ENCODE results near the gene GAGE12F.
"Not testable (repeated sequence)": the region's sequence is repeated elsewhere in the genome, so short reads cannot be mapped to it uniquely, and the experiment has no call there.

Gene GAGE12F

DNA sequence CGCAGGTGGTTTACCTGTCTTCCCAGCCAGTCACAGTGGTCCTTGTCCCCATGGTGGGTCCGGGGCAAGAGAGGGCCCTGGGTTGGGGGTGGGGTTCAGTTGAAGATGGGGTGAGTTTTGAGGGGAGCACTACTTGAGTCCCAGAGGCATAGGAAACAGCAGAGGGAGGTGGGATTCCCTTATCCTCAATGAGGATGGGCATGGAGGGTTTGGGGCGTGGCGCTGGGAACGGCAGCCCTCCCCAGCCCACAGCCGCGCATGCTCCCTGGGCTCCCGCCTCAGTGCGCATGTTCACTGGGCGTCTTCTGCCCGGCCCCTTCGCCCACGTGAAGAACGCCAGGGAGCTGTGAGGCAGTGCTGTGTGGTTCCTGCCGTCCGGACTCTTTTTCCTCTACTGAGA is 38.1 kb downstream of the GAGE12F start, which contains the start of gene GAGE1:
GAGE1 (plus strand) TSS at position 301 of the 400 bp plus-strand sequence. CDS start 1,155 bp downstream, outside the sequence.
- H3K36me3 ChIP-seq (ENCODE audit: control insufficient read depth in 2 of 2, insufficient read depth in 1 of 2, low read length in 2 of 2); POLR2A ChIA-PET; H3K4me1 ChIP-seq (ENCODE audit: control insufficient read depth, insufficient read depth, low read length); H3K27ac ChIP-seq (ENCODE audit: extremely low read depth, low read depth, low read length); H3K4me3 ChIP-seq (ENCODE audit: low read depth, low read length); H3K9me3 ChIP-seq (ENCODE audit: control insufficient read depth, insufficient read depth, low read depth, low read length); CTCF ChIA-PET: not testable (repeated sequence)

DNA sequence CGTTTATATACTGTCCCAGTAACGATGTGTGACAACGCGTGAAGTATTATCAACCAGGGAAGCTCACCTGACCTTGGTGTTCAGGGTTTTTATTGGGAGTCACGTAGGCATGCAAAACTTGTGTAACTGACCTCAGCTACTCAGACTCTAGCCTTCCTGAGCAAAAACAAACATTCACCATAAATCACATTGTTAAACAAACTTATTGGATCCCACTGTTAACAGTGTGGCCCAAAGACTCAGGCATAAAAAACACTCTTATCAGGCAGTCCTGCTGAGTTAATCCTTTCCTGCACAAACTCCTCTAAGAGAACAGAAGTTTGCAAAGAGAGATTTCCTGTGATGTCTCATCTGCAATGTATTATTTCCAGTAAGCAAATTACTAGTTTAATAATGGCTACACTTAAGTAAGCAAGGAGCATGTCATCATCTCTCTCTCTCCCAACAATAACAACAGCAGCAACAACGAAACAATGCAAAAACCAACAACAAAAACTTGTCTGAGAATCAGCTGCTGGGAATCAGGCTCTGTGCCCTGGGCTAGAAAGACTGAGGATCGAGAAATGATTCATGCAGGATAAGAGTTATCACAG is 50.2 kb downstream of the GAGE12F start:
- Histone ChIP-seq H3K36me3 (ENCODE audit: control insufficient read depth in 2 of 2, insufficient read depth in 1 of 2, low read length in 2 of 2) (no peaks in the 10 kb centered on the region), H3K4me3 (ENCODE audit: low read depth, low read length) (no peak overlapping the region), H3K4me1 (ENCODE audit: control insufficient read depth, insufficient read depth, low read length) (no peaks in the 10 kb centered on the region), H3K27ac (ENCODE audit: extremely low read depth, low read depth, low read length) (no peak overlapping the region), H3K9me3 (ENCODE audit: control insufficient read depth, insufficient read depth, low read depth, low read length) (no peaks in the 10 kb centered on the region)
- CTCF ChIA-PET: no interaction called here
- POLR2A ChIA-PET: no interaction called here
- TF ChIP-seq GFI1B (tag by site-specific recombination; IDR thresholded peaks at IDR 0.05) (peak; percentile 48; the same call in 1 of the 2 replicates), ZNF133 (tag by site-specific recombination; IDR thresholded peaks at IDR 0.05) (no peak), ZBTB21 (tag by site-specific recombination; IDR thresholded peaks at IDR 0.05) (peak; percentile 43; the same call in 1 of the 2 replicates), ZNF639 (tag by site-specific recombination; IDR thresholded peaks at IDR 0.05) (0 out of 2 replicates have a peak, but pooled peaks have one; percentile 36), ZSCAN30 (tag by site-specific recombination; IDR thresholded peaks at IDR 0.05) (0 out of 2 replicates have a peak, but pooled peaks have one; percentile 23), KLF10 (tag by site-specific recombination; IDR thresholded peaks at IDR 0.05) (0 out of 2 replicates have a peak, but pooled peaks have one; percentile 16), ZIC2 (tag by site-specific recombination; IDR thresholded peaks at IDR 0.05) (peak; percentile 84), SP7 (tag by site-specific recombination; IDR thresholded peaks at IDR 0.05) (peak; percentile 89), ZNF350 (tag by site-specific recombination; IDR thresholded peaks at IDR 0.05) (peak; percentile 81), OSR2 (tag by site-specific recombination; IDR thresholded peaks at IDR 0.05) (peak; percentile 85), ZNF692 (tag by site-specific recombination; IDR thresholded peaks at IDR 0.05) (0 out of 2 replicates have a peak, but pooled peaks have one; percentile 23), IKZF3 (tag by site-specific recombination; IDR thresholded peaks at IDR 0.05) (peak; percentile 37; the same call in 1 of the 2 replicates), FEZF1 (tag by site-specific recombination; IDR thresholded peaks at IDR 0.05) (peak; percentile 85), GLI2 (tag by site-specific recombination; IDR thresholded peaks at IDR 0.05; ENCODE audit: borderline replicate concordance, low read depth) (peak; percentile 39; the same call in 1 of the 2 replicates), GLIS1 (tag by site-specific recombination; IDR thresholded peaks at IDR 0.05) (no peak), ZNF658 (tag by site-specific recombination; IDR thresholded peaks at IDR 0.05) (no peak), ZNF776 (tag by site-specific recombination; IDR thresholded peaks at IDR 0.05; ENCODE audit: borderline replicate concordance) (no peak), ZBTB17 (tag by site-specific recombination; IDR thresholded peaks at IDR 0.05) (peak; percentile 54), ZNF18 (tag by site-specific recombination; IDR thresholded peaks at IDR 0.05) (0 out of 2 replicates have a peak, but pooled peaks have one; percentile 20), ZNF843 (tag by site-specific recombination; IDR thresholded peaks at IDR 0.05) (peak; percentile 84), TCF7L2 (IDR thresholded peaks at IDR 0.05; ENCODE audit: borderline replicate concordance, low read depth, low read length) (peak; percentile 99)
- TF ChIP-seq, protein P1, sequence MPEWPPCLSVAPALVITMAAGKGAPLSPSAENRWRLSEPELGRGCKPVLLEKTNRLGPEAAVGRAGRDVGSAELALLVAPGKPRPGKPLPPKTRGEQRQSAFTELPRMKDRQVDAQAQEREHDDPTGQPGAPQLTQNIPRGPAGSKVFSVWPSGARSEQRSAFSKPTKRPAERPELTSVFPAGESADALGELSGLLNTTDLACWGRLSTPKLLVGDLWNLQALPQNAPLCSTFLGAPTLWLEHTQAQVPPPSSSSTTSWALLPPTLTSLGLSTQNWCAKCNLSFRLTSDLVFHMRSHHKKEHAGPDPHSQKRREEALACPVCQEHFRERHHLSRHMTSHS (tag by site-specific recombination; IDR thresholded peaks at IDR 0.05): peak; percentile 84
- TF ChIP-seq, protein P2, sequence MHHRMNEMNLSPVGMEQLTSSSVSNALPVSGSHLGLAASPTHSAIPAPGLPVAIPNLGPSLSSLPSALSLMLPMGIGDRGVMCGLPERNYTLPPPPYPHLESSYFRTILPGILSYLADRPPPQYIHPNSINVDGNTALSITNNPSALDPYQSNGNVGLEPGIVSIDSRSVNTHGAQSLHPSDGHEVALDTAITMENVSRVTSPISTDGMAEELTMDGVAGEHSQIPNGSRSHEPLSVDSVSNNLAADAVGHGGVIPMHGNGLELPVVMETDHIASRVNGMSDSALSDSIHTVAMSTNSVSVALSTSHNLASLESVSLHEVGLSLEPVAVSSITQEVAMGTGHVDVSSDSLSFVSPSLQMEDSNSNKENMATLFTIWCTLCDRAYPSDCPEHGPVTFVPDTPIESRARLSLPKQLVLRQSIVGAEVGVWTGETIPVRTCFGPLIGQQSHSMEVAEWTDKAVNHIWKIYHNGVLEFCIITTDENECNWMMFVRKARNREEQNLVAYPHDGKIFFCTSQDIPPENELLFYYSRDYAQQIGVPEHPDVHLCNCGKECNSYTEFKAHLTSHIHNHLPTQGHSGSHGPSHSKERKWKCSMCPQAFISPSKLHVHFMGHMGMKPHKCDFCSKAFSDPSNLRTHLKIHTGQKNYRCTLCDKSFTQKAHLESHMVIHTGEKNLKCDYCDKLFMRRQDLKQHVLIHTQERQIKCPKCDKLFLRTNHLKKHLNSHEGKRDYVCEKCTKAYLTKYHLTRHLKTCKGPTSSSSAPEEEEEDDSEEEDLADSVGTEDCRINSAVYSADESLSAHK (tag by site-specific recombination; IDR thresholded peaks at IDR 0.05): peak; percentile 45; the same call in 1 of the 2 replicates
- TF ChIP-seq, protein P3, sequence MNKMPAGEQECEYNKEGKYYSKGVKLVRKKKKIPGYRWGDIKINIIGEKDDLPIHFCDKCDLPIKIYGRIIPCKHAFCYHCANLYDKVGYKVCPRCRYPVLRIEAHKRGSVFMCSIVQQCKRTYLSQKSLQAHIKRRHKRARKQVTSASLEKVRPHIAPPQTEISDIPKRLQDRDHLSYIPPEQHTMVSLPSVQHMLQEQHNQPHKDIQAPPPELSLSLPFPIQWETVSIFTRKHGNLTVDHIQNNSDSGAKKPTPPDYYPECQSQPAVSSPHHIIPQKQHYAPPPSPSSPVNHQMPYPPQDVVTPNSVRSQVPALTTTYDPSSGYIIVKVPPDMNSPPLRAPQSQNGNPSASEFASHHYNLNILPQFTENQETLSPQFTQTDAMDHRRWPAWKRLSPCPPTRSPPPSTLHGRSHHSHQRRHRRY (tag by site-specific recombination; IDR thresholded peaks at IDR 0.05): no peak

Measured in HEK293 (cell line).